GM19025 (cell line): ENCODE data around the gene ART5.
"Not testable (repeated sequence)": the region's sequence is repeated elsewhere in the genome, so short reads cannot be mapped to it uniquely, and the experiment has no call there.

Source experiments
- ATAC-seq: cut with Tn5 transposase; IDR thresholded peaks from one replicate; pipeline ENCODE4 v1.9.1; 2021; ENCODE audit warnings: mild to moderate bottlenecking, low read depth, moderate library complexity; ENCODE audit not compliant: unreplicated experiment

Gene ART5

DNA sequence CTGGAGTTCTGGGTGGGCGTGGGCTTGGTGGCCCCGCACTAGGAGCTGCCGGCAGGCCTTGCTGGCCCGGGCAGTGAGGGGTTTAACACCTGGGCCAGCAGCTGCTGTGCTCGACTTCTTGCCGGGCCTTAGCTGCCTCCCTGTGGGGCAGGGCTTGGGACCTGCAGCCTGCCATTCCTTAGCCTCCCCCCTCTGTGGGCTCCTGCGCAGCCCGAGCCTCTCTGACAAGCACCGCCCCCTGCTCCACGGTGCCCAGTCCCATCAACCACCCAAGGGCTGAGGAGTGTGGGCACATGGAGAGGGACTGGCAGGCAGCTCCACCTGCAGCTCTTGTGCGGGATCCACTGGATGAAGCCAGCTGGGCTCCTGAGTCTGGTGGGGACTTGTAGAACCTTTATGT, 53.0 kb downstream of the ART5 start:
- ATAC-seq: not testable (repeated sequence)
